K562 (cell line): ENCODE results near the gene RAP1GAP2. TPM values are rescaled to one million over a fixed set of nuclear protein-coding genes. Genes with fewer than 3 reads are reported as not detected.

ENCODE experiments used
- ATAC-seq: fragments of 200-7000 bp; cut with Tn5 transposase; 3 replicates; pipeline ENCODE4 v1.9.1; 2020; ENCODE audit warnings: moderate library complexity
- BruUV-seq: library from RNA; stranded (reverse); fragments of 400-500 nt; replicated peaks from 2 replicates; lab custom pipeline; 2021; lab: Mats Ljungman, UMichigan
- CTCF ChIA-PET: fragments of 300-600 bp; formaldehyde crosslinking; extraction: SDS; loops from one replicate; lab custom pipeline; 2021; ENCODE audit warnings: low intra/inter-chr PET ratio; lab: Yijun Ruan, JAX
- POLR2A ChIA-PET: fragments of 300-600, 350-650 bp; sonication (Branson Sonifier 250); formaldehyde crosslinking; extraction: SDS; loops from one replicate; lab custom pipeline; 2021; ENCODE audit warnings: antibody characterized with exemption, inconsistent platforms; lab: Yijun Ruan, JAX
- DNase-seq, 4 experiments: peaks; one replicate each; pipeline versions ENCODE4 v3.0.0 to v3.0.0-alpha.2; 2011 to 2018; ENCODE audit warnings: low spot score in 3 of 4, mixed read lengths in 3 of 4; ENCODE audit errors: extremely low read depth in 1 of 4
- FAIRE-seq: peaks from 2 replicates; lab custom pipeline; 2011; peaks lifted over from hg19 to GRCh38; lab: Jason Lieb, UNC
- H2AFZ ChIP-seq: 2 replicates; pipeline ENCODE4 v1.6.0; 2011; ENCODE audit warnings: low read depth, low read length, control low read depth, inconsistent platforms
- H3K27ac ChIP-seq: fragments of 200-600 bp; 3 replicates; pipeline ENCODE4 v1.8.0; 2011; ENCODE audit warnings: low read depth, mild to moderate bottlenecking, control low read depth, inconsistent platforms, low read length, moderate library complexity, mixed read lengths; ENCODE audit errors: extremely low read depth
- H3K27me3 ChIP-seq, 2 experiments: fragments of 300-600 bp in 1 of 2; 2 replicates in 1 of 2; 3 replicates in 1 of 2; pipeline versions ENCODE4 v1.6.0 to v1.8.0; 2011; ENCODE audit warnings: inconsistent platforms in 2 of 2, low read length in 2 of 2, mild to moderate bottlenecking in 1 of 2, mixed read lengths in 1 of 2, moderate library complexity in 1 of 2; ENCODE audit not compliant: control insufficient read depth in 2 of 2, insufficient read depth in 2 of 2
- H3K36me3 ChIP-seq: fragments of 300-600 bp; 3 replicates; pipeline ENCODE4 v1.8.0; 2011; ENCODE audit warnings: mild to moderate bottlenecking, low read length, inconsistent platforms; ENCODE audit not compliant: control insufficient read depth, insufficient read depth
- H3K4me1 ChIP-seq, 2 experiments: fragments of 200-600 bp in 1 of 2; replicated peaks in 1 of 2; 2 replicates in 1 of 2; 3 replicates in 1 of 2; pipeline versions ENCODE4 v1.5.1 to v1.8.0; 2011; ENCODE audit warnings: inconsistent platforms in 2 of 2, low read length in 2 of 2, mild to moderate bottlenecking in 1 of 2, mixed read lengths in 1 of 2, moderate library complexity in 1 of 2; ENCODE audit not compliant: control insufficient read depth in 2 of 2, insufficient read depth in 2 of 2
- H3K4me2 ChIP-seq: 2 replicates; pipeline ENCODE4 v1.6.1; 2011; ENCODE audit warnings: low read length, control low read depth, inconsistent platforms, mixed read lengths; ENCODE audit not compliant: insufficient read depth
- H3K4me3 ChIP-seq: fragments of 200-600 bp; sonication (generic), shearing (Covaris generic); 2 replicates; pipeline ENCODE4 v1.5.1; 2016; ENCODE audit warnings: control low read depth, inconsistent platforms
- H3K79me2 ChIP-seq: fragments of 200-600 bp; 3 replicates; pipeline ENCODE4 v1.8.0; 2011; ENCODE audit warnings: low read length, inconsistent platforms; ENCODE audit not compliant: control insufficient read depth, insufficient read depth
- H3K9ac ChIP-seq, 2 experiments: 2 replicates each; pipeline versions ENCODE4 v1.6.0 to v1.6.1; 2011; ENCODE audit warnings: low read depth in 2 of 2, low read length in 2 of 2, control low read depth in 1 of 2, inconsistent platforms in 1 of 2, mild to moderate bottlenecking in 1 of 2, mixed read lengths in 1 of 2; ENCODE audit not compliant: insufficient read depth in 1 of 2
- H3K9me1 ChIP-seq: one replicate; pipeline ENCODE4 v1.6.0; 2011; ENCODE audit warnings: inconsistent platforms, mild to moderate bottlenecking, low read length, moderate library complexity; ENCODE audit not compliant: control insufficient read depth, insufficient read depth
- H3K9me3 ChIP-seq: replicated peaks from 2 replicates; pipeline ENCODE4 v1.5.1; 2011; ENCODE audit warnings: low read depth, low read length, inconsistent platforms; ENCODE audit not compliant: control insufficient read depth, insufficient read depth
- H4K20me1 ChIP-seq: replicated peaks from 2 replicates; pipeline ENCODE4 v1.6.1; 2011; ENCODE audit warnings: low read length, inconsistent platforms, mixed read lengths; ENCODE audit not compliant: control insufficient read depth, insufficient read depth
- AFF4 ChIP-seq: sonication (generic); formaldehyde crosslinking; IDR thresholded peaks from 2 replicates; pipeline ENCODE4 v1.8.0; 2023; ENCODE audit warnings: mild to moderate bottlenecking, missing genetic modification reagents
- FOXJ3 ChIP-seq: sonication (generic); formaldehyde crosslinking; IDR thresholded peaks from 2 replicates; pipeline ENCODE4 v1.4.0; 2020; ENCODE audit warnings: mild to moderate bottlenecking, missing genetic modification reagents
- HDAC3 ChIP-seq: fragments of 450-650 bp; IDR thresholded peaks from 2 replicates; pipeline ENCODE4 v1.6.1; 2018; ENCODE audit warnings: borderline replicate concordance, mild to moderate bottlenecking, moderate library complexity; ENCODE audit not compliant: partially characterized antibody
- HNRNPK ChIP-seq: fragments of 200-400 bp; formaldehyde crosslinking; IDR thresholded peaks from one replicate; pipeline ENCODE4 v1.6.1; 2018; ENCODE audit warnings: mild to moderate bottlenecking, low read depth, low read length; ENCODE audit not compliant: poor library complexity, severe bottlenecking
- NFRKB ChIP-seq: fragments of 450-650 bp; IDR thresholded peaks from 2 replicates; pipeline ENCODE4 v1.6.1; 2016; ENCODE audit warnings: low read depth
- RBM14 ChIP-seq: fragments of 200-400 bp; formaldehyde crosslinking; IDR thresholded peaks from 2 replicates; pipeline ENCODE4 v1.6.1; 2018; ENCODE audit warnings: low read depth, mild to moderate bottlenecking, low read length, moderate library complexity, borderline replicate concordance; ENCODE audit not compliant: insufficient read depth
- SMARCE1 ChIP-seq: fragments of 450-650 bp; IDR thresholded peaks from 2 replicates; pipeline ENCODE4 v1.7.1; 2016; ENCODE audit warnings: mild to moderate bottlenecking
- ZBTB26 ChIP-seq: fragments of 450-650 bp; formaldehyde crosslinking; IDR thresholded peaks from 2 replicates; pipeline ENCODE4 v1.4.0; 2022; ENCODE audit warnings: missing genetic modification characterization
- ZNF134 ChIP-seq: fragments of 250-450 bp; sonication (Bioruptor Pico); conservative IDR thresholded peaks from 2 replicates; pipeline ENCODE4 v1.4.0; 2020
- WGBS: fragments of 100-300 bp; shearing (Covaris generic); methylation state at CpG from one replicate; pipeline ENCODE4 v1.1.6; 2016; ENCODE audit warnings: low coverage, mixed read lengths; ENCODE audit not compliant: insufficient coverage; ENCODE audit errors: missing lambda C conversion rate; 5-methylcytosine and 5-hydroxymethylcytosine counted together
- in situ Hi-C: fragments of 300-500 bp; cut with MboI; formaldehyde crosslinking; loops from 4 replicates; pipeline ENCODE4 v1.15.0; 2018; ENCODE audit warnings: inconsistent platforms, mixed read lengths
- intact Hi-C: fragments of 100-400 bp; cut with micrococcal nuclease; formaldehyde crosslinking; loops from 2 replicates; pipeline ENCODE4 v1.14.2; 2022
- polyA plus RNA-seq, 8 experiments: library from polyadenylated mRNA; depleted of rRNA in 4 of 8; stranded (reverse) in 5 of 8; unstranded in 3 of 8; fragments of >200 nt; fragmentation: Nextera tagmentation in 2 of 8; fragmentation: Illumina TruSeq in 1 of 8; extraction: Ambion mirVana in 2 of 8; extraction: Trizol in 1 of 8; gene quantifications; 2 replicates each; pipeline versions ENCODE4 v1.2.1 to v1.2.3, GENCODE V29; 2011 to 2014; ENCODE audit warnings: inconsistent platforms in 1 of 8, missing spikeins in 1 of 8
- total RNA-seq, 7 experiments: library from RNA; depleted of rRNA in 6 of 7; stranded (reverse); fragments of >200 nt in 6 of 7; fragmentation: Illumina TruSeq in 2 of 7; extraction: Trizol in 2 of 7; gene quantifications; 2 replicates each; pipeline versions ENCODE4 v1.2.1 to v1.2.3, GENCODE V29; 2011 to 2021; ENCODE audit warnings: low replicate concordance in 1 of 7
- TF ChIP-seq, protein P1 (sequence below): fragments of 250-450 bp; sonication (Bioruptor Pico); IDR thresholded peaks from 2 replicates; pipeline ENCODE4 v1.4.0; 2020; ENCODE audit warnings: mild to moderate bottlenecking
- TF ChIP-seq, protein P2 (sequence below): sonication (generic); formaldehyde crosslinking; IDR thresholded peaks from 2 replicates; pipeline ENCODE4 v1.8.1; 2022; ENCODE audit warnings: missing genetic modification reagents

Gene RAP1GAP2
- total and polyA plus RNA-seq, 9 of the 15 experiments (the other 6 are each of a cell fraction or from before 2014, with no cell fraction given): 0.01 to 1.3 (median 0.42) TPM; not detected in 1

- peaks cover 3 to 5% of the 10 kb centered on the region in 2 experiments; a peak in 3 of 5 replicates for H3K4me1 ChIP-seq
- no peaks in the 10 kb centered on the region for H3K9me3 ChIP-seq
- peaks cover 2% of the 10 kb centered on the region for H3K9me1 ChIP-seq
- ChIA-PET CTCF (no interaction called here), POLR2A (no interaction called here)
- TF ChIP-seq FOXJ3 (no peak), AFF4 (no peak), NFRKB (no peak), ZNF134 (no peak), HNRNPK (no peak), ZBTB26 (CRISPR knock-in tag) (no peak), RBM14 (no peak), SMARCE1 (no peak), HDAC3 (no peak)
- TF ChIP-seq, protein P1, sequence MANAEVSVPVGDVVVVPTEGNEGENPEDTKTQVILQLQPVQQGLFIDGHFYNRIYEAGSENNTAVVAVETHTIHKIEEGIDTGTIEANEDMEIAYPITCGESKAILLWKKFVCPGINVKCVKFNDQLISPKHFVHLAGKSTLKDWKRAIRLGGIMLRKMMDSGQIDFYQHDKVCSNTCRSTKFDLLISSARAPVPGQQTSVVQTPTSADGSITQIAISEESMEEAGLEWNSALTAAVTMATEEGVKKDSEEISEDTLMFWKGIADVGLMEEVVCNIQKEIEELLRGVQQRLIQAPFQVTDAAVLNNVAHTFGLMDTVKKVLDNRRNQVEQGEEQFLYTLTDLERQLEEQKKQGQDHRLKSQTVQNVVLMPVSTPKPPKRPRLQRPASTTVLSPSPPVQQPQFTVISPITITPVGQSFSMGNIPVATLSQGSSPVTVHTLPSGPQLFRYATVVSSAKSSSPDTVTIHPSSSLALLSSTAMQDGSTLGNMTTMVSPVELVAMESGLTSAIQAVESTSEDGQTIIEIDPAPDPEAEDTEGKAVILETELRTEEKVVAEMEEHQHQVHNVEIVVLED: no peak
- TF ChIP-seq, protein P2, sequence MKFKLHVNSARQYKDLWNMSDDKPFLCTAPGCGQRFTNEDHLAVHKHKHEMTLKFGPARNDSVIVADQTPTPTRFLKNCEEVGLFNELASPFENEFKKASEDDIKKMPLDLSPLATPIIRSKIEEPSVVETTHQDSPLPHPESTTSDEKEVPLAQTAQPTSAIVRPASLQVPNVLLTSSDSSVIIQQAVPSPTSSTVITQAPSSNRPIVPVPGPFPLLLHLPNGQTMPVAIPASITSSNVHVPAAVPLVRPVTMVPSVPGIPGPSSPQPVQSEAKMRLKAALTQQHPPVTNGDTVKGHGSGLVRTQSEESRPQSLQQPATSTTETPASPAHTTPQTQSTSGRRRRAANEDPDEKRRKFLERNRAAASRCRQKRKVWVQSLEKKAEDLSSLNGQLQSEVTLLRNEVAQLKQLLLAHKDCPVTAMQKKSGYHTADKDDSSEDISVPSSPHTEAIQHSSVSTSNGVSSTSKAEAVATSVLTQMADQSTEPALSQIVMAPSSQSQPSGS: no peak
- H3K9ac ChIP-seq: no peak overlapping the region
- WGBS: 2% methylated on average over 22 of the region's 30 CpGs
- no TSS peak for BruUV-seq
- peaks cover 3% of the 10 kb centered on the region; the same call in 1 of the 2 replicates for H4K20me1 ChIP-seq
- H3K4me2 ChIP-seq: no peak overlapping the region
- no peaks in the 10 kb centered on the region for H3K36me3 ChIP-seq
- ATAC-seq: no peak
- in situ Hi-C loops: no loop called here
- no peaks in the 10 kb centered on the region for H3K79me2 ChIP-seq
- no peak overlapping the region for H2AFZ ChIP-seq
- DNase-seq: no peak
- H3K27ac ChIP-seq: no peak overlapping the region
- no peak overlapping the region for H3K4me3 ChIP-seq
- H3K27me3 ChIP-seq: peaks cover 4 to 49% of the 10 kb centered on the region in 2 experiments; a peak in 4 of 5 replicates
- intact Hi-C loops: no loop called here
- FAIRE-seq: no peak
Measured at GRCh38 chr17:2808367-2809335, 12.4 kb downstream of the RAP1GAP2 start.
